GM18502 (cell line): ENCODE results near the gene FAM89B.
A peak's percentile ranks its signal among the peaks of the same experiment; 100 is the strongest.

Experiments used
- ATAC-seq: cut with Tn5 transposase; IDR thresholded peaks from one replicate; pipeline ENCODE4 v1.9.1; 2021; ENCODE audit warnings: mild to moderate bottlenecking; ENCODE audit not compliant: unreplicated experiment, poor library complexity

FAM89B gene

DNA sequence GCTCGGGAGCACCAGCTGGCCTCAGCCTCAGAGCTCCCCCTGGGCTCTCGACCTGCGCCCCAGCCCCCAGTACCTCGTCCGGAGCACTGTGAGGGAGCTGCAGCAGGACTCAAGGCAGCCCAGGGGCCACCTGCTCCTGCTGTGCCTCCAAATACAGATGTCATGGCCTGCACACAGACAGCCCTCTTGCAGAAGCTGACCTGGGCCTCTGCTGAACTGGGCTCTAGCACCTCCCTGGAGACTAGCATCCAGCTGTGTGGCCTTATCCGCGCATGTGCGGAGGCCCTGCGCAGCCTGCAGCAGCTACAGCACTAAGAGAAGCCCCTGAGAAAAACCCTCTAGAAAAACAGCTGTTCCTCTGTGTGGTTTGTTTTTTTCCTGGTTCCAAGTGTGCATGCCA is 918 bp upstream of the FAM89B start:
- ATAC-seq = no peak

DNA sequence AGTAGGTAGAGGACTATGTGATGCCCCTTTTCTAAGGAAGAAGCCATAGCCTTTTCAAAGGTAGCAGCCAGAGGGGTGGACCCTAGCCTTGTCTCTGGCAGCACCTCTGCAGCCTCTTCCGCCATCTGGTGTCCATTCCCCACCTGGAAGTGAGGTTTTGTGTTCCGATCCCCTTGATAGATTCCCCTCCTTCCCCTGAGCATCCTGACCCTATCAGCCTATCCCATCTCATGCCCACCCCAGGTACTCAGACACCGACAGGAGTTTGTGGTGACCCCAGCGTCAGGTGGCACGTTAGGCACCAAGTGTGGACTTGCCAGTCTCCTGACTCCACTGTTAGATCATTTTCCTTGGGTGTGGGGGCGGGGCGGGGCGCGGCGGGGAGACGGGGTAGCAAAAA is 398 bp upstream of the FAM89B start:
- ATAC-seq = no peak

DNA sequence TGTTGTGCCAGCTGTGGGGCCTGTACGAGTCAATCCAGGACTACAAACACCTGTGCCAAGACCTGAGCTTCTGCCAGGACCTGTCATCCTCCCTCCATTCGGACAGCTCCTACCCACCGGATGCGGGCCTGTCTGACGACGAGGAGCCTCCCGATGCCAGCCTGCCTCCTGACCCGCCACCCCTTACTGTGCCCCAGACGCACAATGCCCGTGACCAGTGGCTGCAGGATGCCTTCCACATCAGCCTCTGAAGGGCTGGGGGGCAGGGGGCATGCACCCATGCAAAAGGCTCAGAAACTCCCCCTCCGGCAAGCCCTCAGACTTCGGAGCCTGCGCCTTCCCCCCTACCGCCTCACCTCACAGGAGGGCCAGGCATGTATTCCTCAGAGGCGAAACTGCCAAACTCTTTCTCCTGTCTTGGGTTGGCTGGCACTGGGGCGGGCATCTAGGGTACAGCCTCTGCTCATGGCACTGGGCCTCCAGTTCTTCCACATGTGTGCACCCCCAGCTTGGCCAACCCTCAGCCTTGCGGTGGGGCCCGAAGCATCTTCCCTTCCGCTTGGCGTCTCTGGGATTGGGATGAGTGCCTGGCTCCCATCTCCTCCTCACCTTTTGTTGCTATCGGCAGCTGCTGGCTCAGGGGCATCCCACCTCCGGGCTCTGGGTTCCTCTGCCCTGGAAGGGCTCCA is 1.2 kb downstream of the FAM89B start:
- no peak for ATAC-seq

DNA sequence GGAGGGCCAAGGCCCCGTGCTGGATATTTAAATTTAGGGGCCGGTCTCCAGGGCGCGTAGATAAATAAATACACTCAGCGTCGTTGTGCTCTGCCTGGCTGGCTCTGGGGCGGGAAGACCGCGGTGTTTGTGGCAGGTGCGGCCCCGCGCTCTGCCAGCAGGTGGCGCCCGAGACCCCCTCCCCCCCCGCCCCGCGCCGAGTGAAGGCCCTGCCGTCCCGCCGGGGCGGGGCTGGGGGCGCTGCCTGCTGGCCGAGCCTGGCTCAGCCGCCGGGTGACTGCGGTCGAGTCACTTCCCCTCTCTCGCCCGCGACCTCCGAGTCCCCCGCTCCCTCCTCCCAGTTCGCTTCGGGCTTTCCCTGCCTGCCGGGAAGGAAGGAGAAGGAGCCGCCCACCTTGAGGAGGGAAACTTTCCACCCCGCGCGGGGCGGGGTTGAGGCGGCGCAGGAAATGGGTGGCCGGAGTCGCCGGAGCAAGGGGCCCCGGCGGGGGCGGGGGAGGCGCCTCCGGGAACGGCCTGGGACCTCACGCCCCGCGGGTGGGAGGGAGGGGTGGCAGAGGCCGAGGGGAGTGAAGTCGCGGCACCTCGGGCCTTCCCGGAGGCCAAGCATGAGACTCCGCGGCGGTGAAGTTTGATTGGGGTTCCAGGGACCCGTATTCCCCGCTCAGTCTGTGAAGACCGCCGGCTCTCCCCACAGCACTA is 1.9 kb downstream of the FAM89B start:
- peak; percentile 35 for ATAC-seq

DNA sequence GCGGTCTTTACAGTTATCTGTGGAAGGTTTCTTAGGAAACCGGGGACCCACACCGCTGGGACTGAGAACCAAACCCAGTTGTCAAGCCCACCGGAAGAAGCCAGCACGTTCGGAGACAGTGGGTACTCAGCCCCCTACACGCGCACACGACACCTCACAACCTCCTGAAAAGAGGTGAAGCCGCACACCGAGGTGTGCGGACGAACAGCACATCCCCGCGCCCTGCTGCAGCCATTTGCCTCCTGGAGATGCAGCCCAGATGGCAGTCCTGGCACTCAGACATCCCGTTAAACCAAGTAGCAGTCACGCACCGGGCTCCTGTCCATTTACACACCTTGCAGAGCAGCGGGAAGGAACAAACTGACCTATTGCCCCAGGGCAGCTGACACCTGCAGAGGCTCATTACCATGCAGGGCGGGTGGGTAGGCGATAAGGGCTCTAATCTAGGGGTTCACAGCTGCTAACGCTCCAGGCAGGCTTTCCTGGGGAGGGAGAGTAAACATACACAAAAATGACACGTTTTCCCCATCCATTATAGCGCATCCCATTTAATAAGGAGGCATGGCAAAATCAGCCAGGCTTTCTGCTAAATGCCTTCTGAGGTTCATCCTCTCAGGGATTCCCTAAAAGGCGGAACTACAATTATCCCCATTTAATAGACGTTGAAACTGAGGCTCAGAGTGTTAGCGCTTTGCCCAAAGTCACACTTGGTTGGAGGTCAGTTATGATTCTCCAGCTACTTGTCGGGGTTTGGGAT is 2.7 kb downstream of the FAM89B start:
- no peak for ATAC-seq

DNA sequence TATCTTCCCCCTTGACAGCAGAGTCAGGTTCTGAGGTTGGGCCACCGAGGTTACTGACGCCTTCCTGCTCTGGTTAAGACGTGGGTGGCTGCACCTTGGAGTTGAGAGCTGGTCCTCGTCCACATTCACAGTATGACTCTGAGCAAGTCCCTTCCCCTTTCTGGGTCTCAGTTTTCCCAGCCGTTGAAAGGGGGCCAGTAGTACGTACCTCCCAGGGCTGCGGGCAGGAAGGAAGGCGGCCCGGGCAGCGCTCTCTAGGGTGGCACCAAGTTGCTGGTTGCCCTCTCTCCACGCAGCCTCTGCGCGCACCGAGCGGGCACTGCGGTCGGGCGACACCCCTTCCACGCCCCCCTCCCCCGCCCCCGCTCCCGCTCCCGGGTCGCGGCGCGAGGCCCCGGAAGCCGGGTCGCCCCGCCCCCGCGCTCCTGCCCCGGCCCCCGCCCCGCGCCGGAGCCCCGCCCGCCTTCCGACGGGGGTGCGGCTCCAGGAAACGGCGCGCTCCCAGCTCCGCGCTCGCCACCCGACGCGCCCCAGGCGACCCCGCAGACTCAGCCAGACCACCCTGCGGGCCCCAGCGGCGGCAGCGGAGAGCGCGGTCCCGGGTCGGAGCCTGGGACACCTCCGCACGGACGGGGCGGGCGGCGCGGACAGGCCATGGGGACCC is 3.4 kb downstream of the FAM89B start, which contains the start of gene EHBP1L1:
TSS of gene EHBP1L1 (plus strand) at position 486 of the 664 bp plus-strand sequence. CDS start 250 bp downstream, outside the sequence.
- peak; percentile 25 for ATAC-seq

DNA sequence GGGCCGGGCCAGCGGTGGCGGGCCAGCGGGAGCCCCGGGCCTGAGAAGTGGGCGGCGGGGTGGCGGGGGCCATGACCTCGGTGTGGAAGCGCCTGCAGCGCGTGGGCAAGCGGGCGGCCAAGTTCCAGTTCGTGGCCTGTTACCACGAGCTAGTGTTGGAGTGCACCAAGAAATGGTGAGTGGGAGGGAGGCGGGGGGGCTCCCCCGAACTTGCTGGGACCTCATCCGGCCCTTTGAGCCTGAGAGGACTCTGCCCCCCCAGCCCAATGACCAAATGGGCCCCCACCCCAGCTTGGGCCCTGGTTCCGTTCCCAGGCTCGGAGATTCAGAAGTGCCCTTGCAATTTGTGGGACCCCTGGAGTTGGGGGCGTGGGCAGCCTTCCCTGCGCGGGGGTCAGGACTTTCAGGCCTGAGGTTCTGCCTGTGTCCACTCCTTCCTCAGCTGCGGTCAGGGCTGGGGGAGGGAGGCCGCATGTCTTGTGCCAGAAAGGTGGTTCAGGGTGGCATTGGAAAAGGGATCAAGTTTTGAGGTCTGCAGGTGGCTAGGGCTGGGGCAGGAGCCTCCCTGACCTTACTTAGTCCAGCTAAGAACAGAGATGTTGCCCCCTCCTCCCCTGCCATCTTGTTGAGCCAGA is 4.0 kb downstream of the FAM89B start:
- ATAC-seq = no peak

DNA sequence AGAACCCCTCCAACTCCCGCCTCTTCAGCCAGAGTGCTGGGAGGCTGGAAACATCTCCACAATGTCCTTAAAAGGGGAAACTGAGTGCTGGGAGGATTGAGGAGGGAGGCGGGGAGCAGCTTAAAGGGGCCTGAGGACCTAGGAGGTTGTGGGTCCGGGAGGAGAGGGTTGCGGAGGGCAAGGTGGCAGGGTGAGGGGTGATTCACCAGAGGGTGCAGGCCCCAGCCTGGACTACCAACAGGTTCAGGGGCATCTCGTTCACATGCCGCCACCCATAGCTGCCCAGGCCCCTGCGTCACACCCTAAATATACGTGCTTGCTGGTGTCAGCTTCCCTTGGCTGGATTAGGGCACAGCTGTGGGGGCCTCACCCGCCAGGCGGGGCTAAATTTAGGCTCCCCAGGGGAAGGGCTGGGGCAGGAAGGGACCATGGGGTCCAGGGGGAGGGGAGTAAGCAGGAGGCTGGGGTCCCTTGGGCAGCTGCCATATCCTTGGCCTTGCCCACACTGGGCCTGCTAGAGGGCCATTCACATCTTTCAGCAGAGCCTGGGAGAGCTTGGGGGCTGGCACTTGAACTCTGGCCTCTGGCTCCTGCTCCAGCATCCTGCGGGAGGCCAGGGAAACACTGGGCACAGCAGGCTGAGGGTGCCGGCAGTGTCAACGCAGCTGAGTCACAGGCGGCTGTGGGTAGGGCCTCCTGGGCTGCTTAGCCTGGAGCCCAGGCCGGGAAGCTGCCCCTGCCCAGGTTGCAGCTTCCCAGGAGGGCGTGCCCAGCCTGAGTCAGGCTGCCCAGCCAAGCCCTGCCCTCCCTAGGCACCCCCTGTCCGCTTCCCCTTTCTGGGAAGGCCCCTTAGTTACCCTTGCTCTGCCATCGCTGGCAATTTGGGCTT is 4.8 kb downstream of the FAM89B start:
- no peak for ATAC-seq

DNA sequence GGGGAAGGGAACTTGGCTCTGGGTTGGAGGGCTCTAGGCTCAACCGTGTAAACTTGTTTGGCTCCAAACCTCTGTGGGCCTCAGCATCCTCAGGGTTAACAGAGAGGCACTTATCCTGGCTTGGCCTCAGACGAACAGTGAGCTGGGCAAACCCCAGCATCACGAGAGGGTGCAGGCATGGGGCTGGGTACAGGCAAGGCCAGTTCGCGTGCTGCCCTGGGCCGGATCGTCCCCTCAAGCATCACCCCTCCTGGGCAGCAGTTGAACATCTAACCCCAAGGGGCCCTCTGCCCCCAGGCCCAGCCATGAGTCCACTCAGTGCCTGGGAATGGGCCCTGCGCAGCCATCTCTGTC is 5.4 kb downstream of the FAM89B start:
- ATAC-seq = no peak

DNA sequence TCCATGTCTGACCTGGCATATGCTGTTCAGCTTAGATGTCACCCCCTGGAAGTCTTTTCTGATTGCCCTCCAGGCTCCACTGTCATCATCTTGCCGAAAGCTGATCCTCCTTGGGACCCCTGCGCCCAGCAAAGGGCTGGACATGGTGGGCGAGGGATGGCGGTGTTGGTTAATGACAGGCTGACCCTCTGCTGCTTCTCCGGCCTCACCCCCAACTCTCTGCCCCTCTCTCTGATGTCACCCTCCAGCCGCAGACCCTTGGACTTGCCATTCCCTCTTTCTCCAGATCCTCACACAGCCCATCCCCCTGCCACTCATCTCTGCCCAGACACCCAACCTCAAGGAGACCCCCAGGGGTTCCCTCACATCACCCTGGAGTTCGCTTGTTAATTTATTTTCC is 5.8 kb downstream of the FAM89B start:
- no peak for ATAC-seq

DNA sequence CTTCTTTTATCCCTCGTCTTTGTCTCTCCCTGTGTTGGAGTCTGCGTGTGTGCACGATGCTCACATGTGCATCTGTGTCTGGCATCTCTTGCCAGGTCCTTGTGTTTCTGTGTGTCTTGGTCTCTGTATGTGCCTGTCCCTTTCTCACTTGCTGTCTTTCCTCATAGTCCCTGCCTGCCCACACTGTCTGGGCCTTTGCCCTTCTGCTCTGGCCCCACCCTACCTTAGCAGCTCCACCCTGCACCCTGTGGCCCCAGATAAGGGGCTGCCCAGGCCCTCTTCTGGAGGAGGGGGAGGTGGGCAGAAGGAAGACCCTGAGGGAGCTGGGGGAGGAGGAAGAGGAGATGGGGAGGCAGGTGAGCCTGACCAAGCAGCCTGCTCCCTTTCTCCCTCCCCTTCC is 6.3 kb downstream of the FAM89B start:
- ATAC-seq = no peak

DNA sequence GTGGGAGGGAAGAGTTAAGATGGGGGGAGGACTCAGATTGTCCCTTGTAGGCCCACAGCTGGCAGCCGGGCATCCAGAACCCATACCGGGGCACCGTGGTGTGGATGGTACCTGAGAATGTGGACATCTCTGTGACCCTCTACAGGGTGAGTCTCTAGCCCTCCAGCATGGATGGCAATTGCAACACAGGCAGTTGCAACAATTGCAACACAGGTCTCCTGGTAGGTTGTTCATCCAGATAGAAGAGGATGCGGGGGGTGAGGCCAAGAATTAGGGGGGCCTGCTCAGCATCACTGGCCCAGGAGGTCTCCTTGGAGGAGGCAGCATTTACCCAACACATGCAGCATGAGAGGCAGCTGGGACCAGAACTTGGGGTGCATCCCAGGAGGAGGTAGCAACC is 7.0 kb downstream of the FAM89B start:
- no peak for ATAC-seq

DNA sequence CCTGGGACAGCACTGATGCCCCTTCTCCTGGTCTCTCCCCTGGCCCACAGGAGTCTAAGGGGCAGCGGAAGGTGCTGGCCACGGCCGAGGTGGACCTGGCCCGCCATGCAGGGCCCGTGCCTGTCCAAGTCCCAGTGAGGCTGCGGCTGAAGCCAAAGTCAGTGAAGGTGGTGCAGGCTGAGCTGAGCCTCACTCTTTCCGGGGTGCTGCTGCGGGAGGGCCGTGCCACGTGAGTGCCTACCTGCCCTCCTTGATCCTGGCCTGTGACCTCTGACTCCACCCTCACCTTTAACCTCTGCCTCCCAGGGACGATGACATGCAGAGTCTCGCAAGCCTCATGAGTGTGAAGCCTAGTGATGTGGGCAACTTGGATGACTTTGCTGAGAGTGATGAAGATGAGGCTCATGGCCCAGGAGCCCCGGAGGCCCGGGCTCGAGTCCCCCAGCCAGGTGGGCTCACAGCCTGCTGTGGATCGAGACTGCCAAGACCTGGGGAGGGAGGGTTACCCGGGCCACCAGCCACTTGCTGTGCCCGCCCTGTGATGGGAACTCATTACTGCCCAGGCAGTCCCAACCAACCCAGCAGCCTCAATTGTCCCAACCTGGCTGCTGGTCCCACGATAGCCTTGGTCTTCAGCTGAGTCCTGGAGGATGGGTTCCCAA is 7.8 kb downstream of the FAM89B start:
- ATAC-seq = no peak

DNA sequence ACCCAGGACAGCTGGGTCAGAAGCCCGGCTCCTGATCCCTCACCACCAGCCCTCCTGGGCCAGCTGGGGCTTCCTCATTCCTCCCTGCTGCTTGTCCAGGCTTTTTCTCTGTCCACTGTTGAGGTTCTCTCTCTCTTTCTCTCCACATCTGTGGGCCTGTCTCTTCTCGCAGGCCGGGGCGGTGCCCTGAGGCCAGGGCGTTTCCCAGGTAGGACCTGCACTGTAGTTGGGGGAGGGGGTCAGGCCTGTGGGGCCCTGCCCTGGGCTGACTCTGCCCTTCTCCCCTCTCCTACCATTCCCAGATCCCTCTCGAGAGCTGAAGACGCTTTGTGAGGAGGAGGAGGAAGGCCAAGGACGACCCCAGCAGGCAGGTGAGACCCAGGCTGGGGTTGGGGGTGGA is 8.4 kb downstream of the FAM89B start:
- ATAC-seq = no peak

DNA sequence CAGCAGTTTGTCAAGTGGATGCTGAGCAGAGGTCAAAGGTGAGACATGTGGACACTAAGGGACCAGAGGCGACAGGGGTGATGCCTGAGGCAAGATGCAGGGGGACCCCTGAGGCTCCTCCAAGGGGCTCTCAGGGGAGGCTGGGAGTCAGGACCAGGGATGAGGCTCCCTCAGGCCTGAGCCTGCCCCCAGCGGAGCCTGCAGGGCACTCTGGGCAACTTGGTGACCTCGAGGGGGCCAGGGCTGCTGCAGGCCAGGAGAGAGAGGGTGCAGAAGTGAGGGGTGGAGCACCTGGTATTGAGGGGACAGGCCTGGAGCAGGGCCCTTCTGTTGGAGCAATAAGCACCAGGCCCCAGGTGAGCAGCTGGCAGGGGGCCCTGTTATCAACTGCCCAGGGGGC is 9.6 kb downstream of the FAM89B start:
- ATAC-seq = no peak

DNA sequence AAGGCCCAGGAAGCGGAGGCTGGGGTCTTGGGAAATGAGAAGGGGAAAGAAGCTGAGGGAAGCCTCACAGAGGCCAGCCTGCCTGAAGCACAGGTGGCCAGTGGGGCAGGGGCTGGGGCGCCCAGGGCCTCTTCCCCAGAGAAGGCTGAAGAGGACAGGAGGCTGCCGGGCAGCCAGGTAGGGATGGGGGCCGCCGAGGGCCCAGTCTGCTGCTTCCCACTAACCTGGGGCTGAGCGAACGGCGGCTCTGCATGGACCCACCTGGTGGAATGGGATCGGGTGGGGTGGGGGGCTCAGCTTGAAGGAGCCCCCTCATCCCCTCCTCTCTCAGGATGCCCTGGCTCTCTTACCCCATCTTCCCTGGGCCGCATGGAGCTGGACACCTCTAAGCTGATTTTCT is 11.3 kb downstream of the FAM89B start:
- ATAC-seq = no peak

DNA sequence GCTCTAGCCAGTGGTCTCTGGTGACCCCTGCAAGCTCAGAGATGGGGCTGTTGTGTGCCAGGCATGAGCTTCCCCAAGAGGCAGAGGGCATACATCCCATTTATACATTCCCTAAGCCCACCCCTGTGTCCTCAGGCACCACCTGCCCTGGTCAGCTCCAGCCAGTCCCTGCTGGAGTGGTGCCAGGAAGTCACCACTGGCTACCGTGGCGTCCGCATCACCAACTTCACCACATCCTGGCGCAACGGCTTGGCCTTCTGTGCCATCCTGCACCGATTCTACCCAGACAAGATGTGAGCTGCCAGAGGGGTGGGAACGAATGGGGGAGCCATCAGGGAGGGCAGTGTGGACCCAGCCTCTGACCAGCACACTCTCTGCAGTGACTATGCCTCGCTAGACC is 11.8 kb downstream of the FAM89B start:
- no peak for ATAC-seq

DNA sequence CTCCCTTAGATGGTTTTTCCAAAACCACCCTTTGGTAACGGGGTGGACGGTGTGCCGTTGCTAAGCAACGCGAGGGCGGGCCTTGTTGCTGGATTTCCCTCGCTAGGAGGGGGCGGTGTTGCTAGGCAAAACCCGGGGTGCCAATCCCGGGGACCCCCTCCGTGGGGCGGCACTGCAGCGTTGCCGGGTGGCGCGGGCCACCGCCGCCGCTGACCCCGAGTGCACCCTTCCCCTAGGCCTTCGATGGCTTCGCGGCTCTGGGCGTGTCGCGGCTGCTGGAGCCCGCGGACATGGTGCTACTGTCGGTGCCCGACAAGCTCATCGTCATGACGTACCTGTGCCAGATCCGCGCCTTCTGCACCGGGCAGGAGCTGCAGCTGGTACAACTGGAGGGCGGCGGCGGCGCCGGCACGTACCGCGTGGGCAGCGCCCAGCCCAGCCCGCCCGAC is 12.4 kb downstream of the FAM89B start:
- ATAC-seq = no peak
